ENCODE results near the gene IRF2.
A peak's percentile ranks its signal among the peaks of the same experiment; 100 is the strongest.

Gene IRF2

GRCh38 chr4:184473499-184474262 lies 669 bp downstream of the IRF2 start:
- peak; percentile 13 to 24 for DNase-seq (ENCODE audit: low read depth in 2 of 2)

GRCh38 chr4:184472614-184473498 lies 1.5 kb downstream of the IRF2 start:
- DNase-seq (ENCODE audit: low read depth in 2 of 2) = peak; percentile 52 to 60

DNA sequence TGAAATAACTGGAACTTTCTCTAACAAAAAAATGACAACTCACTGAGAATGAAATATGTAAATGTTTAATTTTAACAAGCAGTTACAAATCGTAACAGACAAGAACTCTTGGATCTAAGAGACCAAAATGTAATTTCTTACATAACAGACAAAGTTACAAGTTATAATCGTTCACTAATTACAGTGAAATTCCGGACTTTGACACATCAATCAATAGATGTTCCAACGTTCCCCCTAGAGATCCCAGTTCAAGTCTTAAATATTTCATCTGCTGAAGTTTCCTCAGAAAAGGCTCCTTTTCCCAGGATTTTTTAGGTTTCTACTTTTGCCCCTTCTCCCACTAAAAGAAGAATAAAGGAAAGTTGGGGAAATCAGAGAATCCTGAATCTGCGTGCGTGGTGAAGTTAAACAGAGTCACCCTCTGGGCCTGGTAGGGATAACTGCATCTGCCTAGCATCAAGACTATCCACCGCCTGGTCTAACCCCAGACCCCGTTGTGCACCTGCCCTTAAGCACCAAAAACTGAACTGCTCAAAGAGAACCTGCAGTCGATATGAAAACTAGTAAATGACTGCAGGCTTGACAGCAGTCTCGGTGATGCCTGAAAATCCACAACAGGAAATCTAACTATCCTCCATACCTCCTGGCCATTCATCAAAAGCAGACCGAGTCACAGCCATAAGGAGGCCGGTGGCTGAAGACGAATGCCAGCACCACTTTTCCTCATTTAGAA lies 2.3 kb downstream of the IRF2 start:
- DNase-seq (ENCODE audit: low read depth in 2 of 2) = no peak

DNA sequence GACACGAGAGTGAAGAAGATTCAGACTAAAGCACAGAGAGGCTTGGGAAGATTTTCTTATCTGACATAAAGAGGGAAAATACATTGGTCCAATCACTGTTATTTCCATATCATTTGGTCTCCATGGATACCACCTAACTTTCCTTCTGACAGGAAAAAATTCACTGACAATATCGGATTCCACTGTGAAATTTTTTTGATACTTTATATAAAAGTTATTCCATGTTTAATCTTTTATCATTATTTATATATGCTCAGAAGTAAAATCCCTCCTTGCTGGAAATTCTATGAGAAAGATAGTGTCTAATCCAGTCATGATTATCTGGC lies 3.6 kb downstream of the IRF2 start:
- DNase-seq (ENCODE audit: low read depth in 2 of 2) = no peak

GRCh38 chr4:184466634-184467033 lies 7.7 kb downstream of the IRF2 start:
- no peak for DNase-seq (ENCODE audit: low read depth in 2 of 2)

DNA sequence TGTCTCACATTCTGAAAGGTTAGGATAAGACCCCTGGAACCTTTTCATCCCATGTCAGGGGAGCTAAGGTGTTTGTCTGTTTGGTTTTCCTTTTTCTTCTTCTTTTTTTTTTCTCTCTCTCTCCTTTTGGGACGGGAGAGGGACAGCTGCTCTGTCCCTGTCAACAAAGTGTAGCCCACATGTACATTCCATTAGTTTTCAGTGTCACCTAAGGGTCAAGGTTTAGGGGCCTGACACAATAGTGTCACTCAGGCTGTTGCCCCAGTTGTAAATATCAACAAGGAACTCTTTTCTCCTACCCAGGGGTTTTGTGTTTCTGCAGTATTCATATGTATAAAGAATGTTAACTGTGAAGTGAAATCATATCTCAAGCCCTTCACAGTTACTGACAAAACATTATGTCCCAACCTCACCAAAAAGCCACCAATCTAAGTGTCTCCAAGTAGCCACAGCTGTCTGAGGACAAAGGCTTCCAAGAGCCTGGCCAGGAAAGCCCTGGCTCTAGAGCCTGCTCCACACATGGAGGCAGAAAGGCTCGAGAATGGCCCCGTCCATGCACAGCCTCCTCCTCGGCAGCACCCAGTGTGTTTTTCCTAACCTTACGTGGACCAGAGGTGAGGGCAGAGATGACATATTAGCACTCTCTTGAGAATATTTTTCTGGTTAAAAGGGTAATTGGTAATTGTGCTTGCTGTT lies 9.4 kb downstream of the IRF2 start:
- DNase-seq (ENCODE audit: low read depth in 2 of 2) = no peak

GRCh38 chr4:184463856-184464255 lies 10.5 kb downstream of the IRF2 start:
- DNase-seq (ENCODE audit: low read depth in 2 of 2) = no peak

GRCh38 chr4:184463158-184463557 lies 11.2 kb downstream of the IRF2 start:
- DNase-seq (ENCODE audit: low read depth in 2 of 2) = no peak

GRCh38 chr4:184462724-184463123 lies 11.6 kb downstream of the IRF2 start:
- no peak for DNase-seq (ENCODE audit: low read depth in 2 of 2)

DNA sequence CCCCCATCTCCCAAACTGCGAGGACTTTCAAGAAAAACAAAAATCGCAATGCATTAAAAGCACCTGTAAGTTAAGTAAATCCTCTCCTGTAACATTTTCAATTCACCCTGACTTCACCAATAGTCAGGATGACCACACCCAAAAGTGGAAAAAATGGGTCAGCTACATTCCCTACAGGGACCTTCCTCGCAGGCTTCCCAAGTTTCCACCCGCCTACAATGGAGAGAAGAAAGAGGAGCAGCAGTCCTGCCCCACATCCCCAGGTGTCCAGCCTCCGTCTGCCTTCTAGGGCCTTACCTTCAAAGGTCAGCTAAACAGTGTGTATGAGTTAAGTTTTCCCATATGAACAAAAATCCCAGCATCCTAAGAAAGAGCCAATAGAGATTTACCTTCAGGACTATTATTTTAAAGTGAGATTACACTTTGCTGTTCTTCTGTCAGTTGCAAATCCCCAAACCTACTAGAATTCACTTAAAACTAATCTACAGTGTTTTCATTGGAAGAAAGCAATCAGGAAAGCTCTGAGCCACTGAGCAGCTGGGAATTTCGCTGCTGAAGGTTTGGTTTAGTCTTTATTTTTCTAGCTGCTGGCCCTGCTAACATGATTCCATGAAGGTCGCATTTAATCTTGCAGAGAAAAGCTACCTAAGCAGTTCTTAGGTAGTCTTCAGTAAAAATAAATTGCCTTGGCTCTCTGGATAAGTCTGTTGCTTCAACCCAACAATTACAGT lies 12.5 kb downstream of the IRF2 start:
- DNase-seq (ENCODE audit: low read depth in 2 of 2) = no peak

GRCh38 chr4:184460499-184461285 lies 13.7 kb downstream of the IRF2 start:
- no peak for DNase-seq (ENCODE audit: low read depth in 2 of 2)

GRCh38 chr4:184459413-184459812 lies 14.9 kb downstream of the IRF2 start:
- DNase-seq (ENCODE audit: low read depth in 2 of 2) = no peak

GRCh38 chr4:184457535-184458249 lies 16.7 kb downstream of the IRF2 start:
- DNase-seq (ENCODE audit: low read depth in 2 of 2) = no peak

- no peak for DNase-seq (ENCODE audit: low read depth in 2 of 2)
Observed at GRCh38 chr4:184456337-184456736, 18.0 kb downstream of the IRF2 start.

DNA sequence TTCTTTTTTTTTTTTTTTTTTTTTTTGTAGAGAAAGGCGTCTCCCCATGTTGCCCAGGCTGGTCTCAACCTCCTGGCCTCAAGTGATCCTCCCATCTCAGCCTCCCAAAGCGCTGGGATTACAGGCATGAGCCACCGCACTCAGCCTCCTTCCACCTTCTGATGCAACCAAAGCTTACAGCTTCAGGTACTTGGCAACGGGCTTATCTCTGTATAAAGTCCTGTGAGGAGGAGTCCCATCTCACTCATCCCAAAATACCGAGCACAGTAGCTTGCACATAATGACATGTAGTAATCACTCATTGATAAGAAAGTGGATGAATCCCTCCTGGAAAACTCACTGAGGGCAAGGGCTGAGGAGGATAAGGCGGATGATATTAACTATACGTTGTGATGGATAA lies 19.1 kb downstream of the IRF2 start:
- no peak for DNase-seq (ENCODE audit: low read depth in 2 of 2)

DNA sequence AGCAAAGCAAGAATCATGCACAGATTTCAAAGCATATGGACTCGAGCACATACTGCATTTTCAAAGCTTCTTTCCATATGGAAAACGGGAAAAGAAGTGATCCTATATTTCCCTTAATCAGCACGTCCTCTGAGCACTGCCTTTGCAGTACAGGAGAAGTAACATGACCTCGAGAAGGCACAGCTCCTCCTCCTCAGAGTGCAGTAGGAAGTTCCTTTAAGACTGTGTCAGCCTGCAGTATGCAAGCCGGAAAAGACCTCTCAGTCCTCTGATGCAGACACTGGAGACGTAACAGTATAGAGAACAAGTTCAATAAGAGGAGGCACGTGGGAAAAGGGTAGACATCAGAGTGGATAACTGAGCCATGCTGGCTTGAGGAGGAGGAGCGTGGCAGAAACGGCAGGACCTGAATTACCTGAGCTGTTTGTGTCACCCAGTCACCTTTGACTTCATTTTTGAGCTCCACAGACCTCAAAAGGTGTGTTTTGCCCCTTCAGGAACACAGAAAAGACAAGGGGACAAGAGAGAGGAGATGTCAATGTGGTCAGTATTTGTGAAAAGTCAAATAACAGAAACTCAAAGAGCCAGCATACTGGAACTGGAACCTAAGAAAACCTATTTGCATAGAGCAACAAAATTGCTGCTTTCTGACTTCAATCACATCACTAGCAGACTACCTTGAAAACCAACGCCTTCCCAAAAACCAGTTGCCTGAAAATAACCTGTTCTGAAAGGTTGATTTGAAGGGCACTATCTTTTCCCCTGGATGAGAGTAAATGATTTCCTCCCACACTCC lies 20.8 kb downstream of the IRF2 start:
- no peak for DNase-seq (ENCODE audit: low read depth in 2 of 2)

- no peak for DNase-seq (ENCODE audit: low read depth in 2 of 2)
Observed at GRCh38 chr4:184452740-184453139, 21.6 kb downstream of the IRF2 start.

- no peak for DNase-seq (ENCODE audit: low read depth in 2 of 2)
Observed at GRCh38 chr4:184451726-184452125, 22.6 kb downstream of the IRF2 start.

Data from stimulated activated CD8-positive, alpha-beta memory T cell treated with anti-CD3 and anti-CD28 coated beads, Interleukin-2, amount 100 ng/mL, for 48 hours (primary cell).